ENCODE results near the gene MTMR2. TPM values are rescaled to one million over a fixed set of nuclear protein-coding genes. Genes with fewer than 3 reads are reported as not detected.

Gene MTMR2
- total RNA-seq, 1 experiment from 2014 or later = 29.5 TPM

- DNase-seq (ENCODE audit: low read depth) = no peak
Observed at GRCh38 chr11:95918056-95918455, 5.9 kb downstream of the MTMR2 start.

- DNase-seq (ENCODE audit: low read depth) = no peak
Observed at GRCh38 chr11:95917193-95918036, 6.5 kb downstream of the MTMR2 start.

- DNase-seq (ENCODE audit: low read depth) = no peak
Observed at GRCh38 chr11:95916049-95916448, 7.9 kb downstream of the MTMR2 start.

GRCh38 chr11:95915051-95915450, 8.9 kb downstream of the MTMR2 start:
- DNase-seq (ENCODE audit: low read depth) = no peak

GRCh38 chr11:95913830-95914615, 9.9 kb downstream of the MTMR2 start:
- DNase-seq (ENCODE audit: low read depth) = no peak

GRCh38 chr11:95912902-95913560, 10.9 kb downstream of the MTMR2 start:
- DNase-seq (ENCODE audit: low read depth) = peak; percentile 56

GRCh38 chr11:95911369-95911759, 12.5 kb downstream of the MTMR2 start:
- no peak for DNase-seq (ENCODE audit: low read depth)

GRCh38 chr11:95910638-95911368, 13.1 kb downstream of the MTMR2 start:
- DNase-seq (ENCODE audit: low read depth) = no peak

GRCh38 chr11:95908826-95909225, 15.1 kb downstream of the MTMR2 start:
- no peak for DNase-seq (ENCODE audit: low read depth)

- no peak for DNase-seq (ENCODE audit: low read depth)
Observed at GRCh38 chr11:95907476-95907875, 16.4 kb downstream of the MTMR2 start.

GRCh38 chr11:95904009-95904650, 19.8 kb downstream of the MTMR2 start:
- no peak for DNase-seq (ENCODE audit: low read depth)

GRCh38 chr11:95898782-95899181, 25.1 kb downstream of the MTMR2 start:
- DNase-seq (ENCODE audit: low read depth) = no peak

- DNase-seq (ENCODE audit: low read depth) = no peak
Observed at GRCh38 chr11:95897731-95898130, 26.2 kb downstream of the MTMR2 start.

- no peak for DNase-seq (ENCODE audit: low read depth)
Observed at GRCh38 chr11:95895815-95896214, 28.1 kb downstream of the MTMR2 start.

- DNase-seq (ENCODE audit: low read depth) = no peak
Observed at GRCh38 chr11:95892892-95893570, 30.9 kb downstream of the MTMR2 start.

- DNase-seq (ENCODE audit: low read depth) = no peak
Observed at GRCh38 chr11:95892492-95892891, 31.4 kb downstream of the MTMR2 start.

GRCh38 chr11:95891423-95892170, 32.3 kb downstream of the MTMR2 start:
- peak; percentile 3 for DNase-seq (ENCODE audit: low read depth)

- DNase-seq (ENCODE audit: low read depth) = no peak
Observed at GRCh38 chr11:95888852-95889251, 35.1 kb downstream of the MTMR2 start.

GRCh38 chr11:95888439-95888838, 35.5 kb downstream of the MTMR2 start:
- DNase-seq (ENCODE audit: low read depth) = no peak

All from HT1080 (cell line).